Stimulated activated CD8-positive, alpha-beta memory T cell treated with anti-CD3 and anti-CD28 coated beads, Interleukin-7, amount 100 ng/mL, for 4 hours (primary cell): Measurements from ENCODE around the gene DDX39B.

Source experiments
- DNase-seq, 2 donors: peaks; one replicate each; pipeline ENCODE4 v3.0.0-alpha.2; 2020; ENCODE audit warnings: low read depth in 2 of 2

Gene DDX39B

GRCh38 chr6:31575952-31576685, 34.3 kb upstream of the DDX39B start:
- no peak for DNase-seq

GRCh38 chr6:31575335-31575901, 33.6 kb upstream of the DDX39B start, which contains the start of gene TNF:
TNF (plus strand) TSS chr6:31575565; CDS start chr6:31575742, 177 bp downstream.
- peak; percentile 70 to 82 for DNase-seq

- DNase-seq: no peak
These were observed 32.6 kb upstream of the DDX39B start for GRCh38 chr6:31574106-31575061.

GRCh38 chr6:31573239-31574105, 31.7 kb upstream of the DDX39B start:
- DNase-seq: no peak

GRCh38 chr6:31572041-31572911, 30.5 kb upstream of the DDX39B start, which contains the start of gene LTA:
LTA (plus strand) TSS chr6:31572289; CDS start chr6:31572743, 454 bp downstream.
- peak; percentile 74 to 77 for DNase-seq

- DNase-seq: no peak
These were observed 28.2 kb upstream of the DDX39B start for GRCh38 chr6:31569861-31570536.

GRCh38 chr6:31568537-31568961, 26.7 kb upstream of the DDX39B start:
- DNase-seq: peak in 1 of 2 donors; percentile 75

GRCh38 chr6:31567531-31568370, 25.9 kb upstream of the DDX39B start:
- no peak for DNase-seq

- DNase-seq: no peak
These were observed 18.9 kb upstream of the DDX39B start for GRCh38 chr6:31560697-31561058.

- no peak for DNase-seq
These were observed 18.3 kb upstream of the DDX39B start for GRCh38 chr6:31559958-31560696.

GRCh38 chr6:31559606-31559957, 17.8 kb upstream of the DDX39B start:
- DNase-seq: no peak

- peak; percentile 70 to 73 for DNase-seq
These were observed 17.1 kb upstream of the DDX39B start for GRCh38 chr6:31558631-31559500.

GRCh38 chr6:31558318-31558625, 16.5 kb upstream of the DDX39B start:
- no peak for DNase-seq

- DNase-seq: no peak
These were observed 15.9 kb upstream of the DDX39B start for GRCh38 chr6:31557443-31558317.

- DNase-seq: no peak
These were observed 14.5 kb upstream of the DDX39B start for GRCh38 chr6:31556307-31556706.

GRCh38 chr6:31551371-31551770, 9.6 kb upstream of the DDX39B start:
- peak in 1 of 2 donors; percentile 45 for DNase-seq
